Measurements from ENCODE around the gene ZSWIM3.

Gene ZSWIM3

DNA sequence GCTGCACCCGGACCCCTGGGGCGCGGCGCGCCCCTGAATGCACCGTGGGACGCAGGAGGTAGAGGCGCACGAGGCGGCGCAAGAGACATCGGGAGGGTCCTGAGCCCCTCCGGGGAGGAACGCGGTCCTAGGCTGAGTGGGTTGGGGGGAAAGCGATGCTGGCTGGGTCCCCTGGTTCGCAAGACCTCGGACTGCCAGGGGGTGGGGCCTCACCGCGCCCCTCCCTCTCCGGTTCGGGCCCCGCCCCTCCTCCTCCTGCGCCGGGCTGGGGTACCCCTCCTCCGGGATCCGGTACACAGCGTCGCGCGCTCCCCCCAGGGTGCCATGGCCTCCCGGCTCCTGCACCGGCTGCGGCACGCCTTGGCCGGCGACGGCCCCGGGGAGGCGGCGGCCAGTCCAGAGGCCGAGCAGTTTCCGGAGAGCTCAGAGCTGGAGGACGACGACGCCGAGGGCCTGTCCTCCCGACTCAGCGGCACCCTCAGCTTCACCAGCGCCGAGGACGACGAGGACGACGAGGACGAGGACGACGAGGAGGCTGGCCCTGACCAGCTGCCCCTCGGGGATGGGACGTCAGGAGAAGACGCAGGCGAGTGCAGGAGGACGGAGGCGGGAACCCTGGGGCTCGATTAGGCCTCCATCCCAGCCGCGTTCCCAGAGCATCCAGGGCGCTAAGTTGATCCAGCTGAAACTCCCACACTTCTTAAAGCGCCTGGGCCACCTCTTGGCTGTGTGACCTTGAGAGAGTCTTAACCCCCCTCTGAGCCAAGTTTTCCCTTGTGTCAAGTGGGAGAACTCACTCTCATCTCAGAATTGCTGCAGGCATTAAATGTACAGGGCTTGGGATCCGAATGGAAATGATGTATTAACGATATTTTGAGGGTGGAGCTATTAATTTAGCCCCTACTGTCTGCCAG is 23.3 kb upstream of the ZSWIM3 start:
- no peaks in the 10 kb centered on the region for H4K20me1 ChIP-seq (ENCODE audit: insufficient read depth, low read length)
- no peak; the same call in 2 of the 3 replicates for ATAC-seq (ENCODE audit: insufficient read depth, low read depth)
- H3K4me1 ChIP-seq (ENCODE audit: insufficient read depth, low read length), result no peaks in the 10 kb centered on the region
- H2AFZ ChIP-seq (ENCODE audit: low read depth, low read length), result no peak overlapping the region
- H3K4me3 ChIP-seq (ENCODE audit: low read depth in 1 of 2, low read length in 2 of 2), result no peak overlapping the region
- DNase-seq, result no peak
- H3K9ac ChIP-seq (ENCODE audit: low read depth, low read length), result no peak overlapping the region
- H3K36me3 ChIP-seq (ENCODE audit: insufficient read depth, low read length), result peaks cover 3% of the 10 kb centered on the region; the same call in 1 of the 2 replicates
- no peak overlapping the region for H3K4me2 ChIP-seq (ENCODE audit: insufficient read depth, low read length)
- H3K9me3 ChIP-seq (ENCODE audit: insufficient read depth, low read length, severe bottlenecking), result no peaks in the 10 kb centered on the region
- no peaks in the 10 kb centered on the region for H3K27me3 ChIP-seq (ENCODE audit: insufficient read depth, low read length, poor library complexity)
- TF ChIP-seq, protein P1, sequence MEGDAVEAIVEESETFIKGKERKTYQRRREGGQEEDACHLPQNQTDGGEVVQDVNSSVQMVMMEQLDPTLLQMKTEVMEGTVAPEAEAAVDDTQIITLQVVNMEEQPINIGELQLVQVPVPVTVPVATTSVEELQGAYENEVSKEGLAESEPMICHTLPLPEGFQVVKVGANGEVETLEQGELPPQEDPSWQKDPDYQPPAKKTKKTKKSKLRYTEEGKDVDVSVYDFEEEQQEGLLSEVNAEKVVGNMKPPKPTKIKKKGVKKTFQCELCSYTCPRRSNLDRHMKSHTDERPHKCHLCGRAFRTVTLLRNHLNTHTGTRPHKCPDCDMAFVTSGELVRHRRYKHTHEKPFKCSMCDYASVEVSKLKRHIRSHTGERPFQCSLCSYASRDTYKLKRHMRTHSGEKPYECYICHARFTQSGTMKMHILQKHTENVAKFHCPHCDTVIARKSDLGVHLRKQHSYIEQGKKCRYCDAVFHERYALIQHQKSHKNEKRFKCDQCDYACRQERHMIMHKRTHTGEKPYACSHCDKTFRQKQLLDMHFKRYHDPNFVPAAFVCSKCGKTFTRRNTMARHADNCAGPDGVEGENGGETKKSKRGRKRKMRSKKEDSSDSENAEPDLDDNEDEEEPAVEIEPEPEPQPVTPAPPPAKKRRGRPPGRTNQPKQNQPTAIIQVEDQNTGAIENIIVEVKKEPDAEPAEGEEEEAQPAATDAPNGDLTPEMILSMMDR (IDR thresholded peaks at IDR 0.05; ENCODE audit: borderline replicate concordance, extremely low read depth, low read length, poor library complexity, severe bottlenecking), result no peak
- no peak for TF ChIP-seq EZH2 (IDR thresholded peaks at IDR 0.05; ENCODE audit: borderline replicate concordance, low read depth, low read length, severe bottlenecking)
- H3K79me2 ChIP-seq (ENCODE audit: insufficient read depth, low read length), result no peaks in the 10 kb centered on the region
- H3K27ac ChIP-seq (ENCODE audit: low read length), result no peak overlapping the region

DNA sequence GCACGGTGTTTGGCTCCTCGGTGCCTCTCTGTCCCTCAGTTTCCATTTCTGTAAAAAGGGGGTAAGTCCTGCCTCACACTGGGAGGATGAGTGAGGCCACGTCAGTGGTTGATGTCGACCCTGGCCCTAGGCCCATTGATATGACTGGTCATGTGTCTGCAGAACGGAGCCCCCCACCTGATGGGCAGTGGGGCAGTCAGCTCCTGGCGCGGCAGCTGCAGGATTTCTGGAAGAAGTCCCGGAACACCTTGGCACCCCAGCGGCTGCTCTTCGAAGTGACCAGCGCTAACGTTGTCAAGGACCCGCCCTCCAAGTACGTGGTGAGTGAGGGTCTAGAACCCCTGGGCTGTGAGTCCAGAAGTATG is 22.6 kb upstream of the ZSWIM3 start:
- no peaks in the 10 kb centered on the region for H3K4me1 ChIP-seq (ENCODE audit: insufficient read depth, low read length)
- H3K9ac ChIP-seq (ENCODE audit: low read depth, low read length), result no peak overlapping the region
- peaks cover 3% of the 10 kb centered on the region; the same call in 1 of the 2 replicates for H3K36me3 ChIP-seq (ENCODE audit: insufficient read depth, low read length)
- TF ChIP-seq, protein P1 (IDR thresholded peaks at IDR 0.05; ENCODE audit: borderline replicate concordance, extremely low read depth, low read length, poor library complexity, severe bottlenecking), result no peak
- no peak for TF ChIP-seq EZH2 (IDR thresholded peaks at IDR 0.05; ENCODE audit: borderline replicate concordance, low read depth, low read length, severe bottlenecking)
- H3K27me3 ChIP-seq (ENCODE audit: insufficient read depth, low read length, poor library complexity), result no peaks in the 10 kb centered on the region
- no peak overlapping the region for H2AFZ ChIP-seq (ENCODE audit: low read depth, low read length)
- H3K27ac ChIP-seq (ENCODE audit: low read length), result no peak overlapping the region
- no peak for DNase-seq
- no peaks in the 10 kb centered on the region for H4K20me1 ChIP-seq (ENCODE audit: insufficient read depth, low read length)
- H3K4me2 ChIP-seq (ENCODE audit: insufficient read depth, low read length), result no peak overlapping the region
- no peak overlapping the region for H3K4me3 ChIP-seq (ENCODE audit: low read depth in 1 of 2, low read length in 2 of 2)
- no peaks in the 10 kb centered on the region for H3K79me2 ChIP-seq (ENCODE audit: insufficient read depth, low read length)
- no peaks in the 10 kb centered on the region for H3K9me3 ChIP-seq (ENCODE audit: insufficient read depth, low read length, severe bottlenecking)
- ATAC-seq (ENCODE audit: insufficient read depth, low read depth), result no peak

DNA sequence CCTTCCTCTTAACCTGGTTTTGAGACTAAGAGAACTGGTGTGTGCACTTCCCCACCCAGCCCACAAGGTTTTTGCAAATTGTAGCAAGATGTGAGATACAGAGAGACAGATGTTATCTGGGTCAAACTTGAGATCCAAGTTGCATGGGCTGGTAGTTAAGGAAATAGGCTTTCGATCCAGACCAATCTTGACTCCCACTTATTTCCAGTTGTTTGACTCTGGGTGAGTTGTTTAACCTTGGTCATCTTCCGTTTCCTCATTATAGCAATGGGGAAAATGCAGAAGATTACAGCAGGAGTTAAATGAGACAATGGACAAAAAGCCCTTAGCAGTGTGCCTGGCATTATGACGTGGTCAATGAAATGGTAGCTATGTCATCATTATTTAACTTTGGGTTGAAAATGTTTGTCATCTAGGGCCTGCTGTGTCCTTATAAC is 22.1 kb upstream of the ZSWIM3 start:
- no peak for ATAC-seq (ENCODE audit: insufficient read depth, low read depth)
- Histone ChIP-seq H3K9ac (ENCODE audit: low read depth, low read length) (no peak overlapping the region), H3K4me1 (ENCODE audit: insufficient read depth, low read length) (no peaks in the 10 kb centered on the region), H3K79me2 (ENCODE audit: insufficient read depth, low read length) (no peaks in the 10 kb centered on the region), H3K27me3 (ENCODE audit: insufficient read depth, low read length, poor library complexity) (no peaks in the 10 kb centered on the region), H2AFZ (ENCODE audit: low read depth, low read length) (no peak overlapping the region), H3K4me3 (ENCODE audit: low read depth in 1 of 2, low read length in 2 of 2) (no peak overlapping the region), H3K36me3 (ENCODE audit: insufficient read depth, low read length) (peaks cover 3% of the 10 kb centered on the region; the same call in 1 of the 2 replicates), H3K9me3 (ENCODE audit: insufficient read depth, low read length, severe bottlenecking) (no peaks in the 10 kb centered on the region), H4K20me1 (ENCODE audit: insufficient read depth, low read length) (no peaks in the 10 kb centered on the region), H3K4me2 (ENCODE audit: insufficient read depth, low read length) (no peak overlapping the region), H3K27ac (ENCODE audit: low read length) (no peak overlapping the region)
- no peak for DNase-seq
- TF ChIP-seq, protein P1 (IDR thresholded peaks at IDR 0.05; ENCODE audit: borderline replicate concordance, extremely low read depth, low read length, poor library complexity, severe bottlenecking), result no peak
- no peak for TF ChIP-seq EZH2 (IDR thresholded peaks at IDR 0.05; ENCODE audit: borderline replicate concordance, low read depth, low read length, severe bottlenecking)

All from DND-41 (cell line).